H1 (cell line): ENCODE results near the gene KLRK1. TPM values are rescaled to one million over a fixed set of nuclear protein-coding genes. Genes with fewer than 3 reads are reported as not detected.
A peak's percentile ranks its signal among the peaks of the same experiment; 100 is the strongest.

Experiments
- CTCF ChIA-PET: fragments of 300-600 bp; sonication (Branson Sonifier 250); formaldehyde crosslinking; loops from one replicate; lab custom pipeline; 2021; ENCODE audit not compliant: partially characterized antibody; lab: Charles Lee
- POLR2A ChIA-PET: fragments of 300-600 bp; sonication (Branson Sonifier 250); formaldehyde crosslinking; loops from one replicate; lab custom pipeline; 2021; ENCODE audit warnings: inconsistent platforms; ENCODE audit not compliant: partially characterized antibody; lab: Charles Lee
- DNase-seq, 2 experiments: peaks; one replicate each; pipeline versions ENCODE4 v3.0.0 to v3.0.0-alpha.2; 2010 to 2022; ENCODE audit warnings: low spot score in 2 of 2, low read depth in 1 of 2, mixed read lengths in 1 of 2
- FAIRE-seq: peaks from 2 replicates; lab custom pipeline; 2011; peaks lifted over from hg19 to GRCh38; lab: Jason Lieb, UNC
- H2AFZ ChIP-seq: 2 replicates; pipeline ENCODE4 v1.8.1; 2012; ENCODE audit warnings: low read length, inconsistent platforms
- H2AK5ac ChIP-seq: 2 replicates; pipeline ENCODE4 v1.6.1; 2013; ENCODE audit warnings: low read depth, low read length
- H2BK120ac ChIP-seq: replicated peaks from 2 replicates; pipeline ENCODE3; 2013; ENCODE audit warnings: low read depth, low read length, inconsistent platforms
- H2BK12ac ChIP-seq: 2 replicates; pipeline ENCODE4 v1.6.1; 2013; ENCODE audit warnings: low read depth, low read length
- H2BK15ac ChIP-seq: 2 replicates; pipeline ENCODE4 v1.6.1; 2013; ENCODE audit warnings: low read length
- H2BK20ac ChIP-seq: 2 replicates; pipeline ENCODE4 v1.6.1; 2013; ENCODE audit warnings: low read length
- H2BK5ac ChIP-seq: 2 replicates; pipeline ENCODE4 v1.6.1; 2013; ENCODE audit warnings: low read depth, low read length
- H3K14ac ChIP-seq: 2 replicates; pipeline ENCODE4 v1.6.1; 2013; ENCODE audit warnings: inconsistent platforms; ENCODE audit not compliant: insufficient read length
- H3K18ac ChIP-seq: 2 replicates; pipeline ENCODE4 v1.6.1; 2013; ENCODE audit warnings: low read length; ENCODE audit errors: extremely low read depth
- H3K23ac ChIP-seq: 2 replicates; pipeline ENCODE4 v1.6.1; 2013; ENCODE audit warnings: inconsistent platforms; ENCODE audit not compliant: insufficient read length
- H3K23me2 ChIP-seq: 2 replicates; pipeline ENCODE4 v1.6.1; 2013; ENCODE audit warnings: low read depth, low read length
- H3K27ac ChIP-seq: 2 replicates; pipeline ENCODE4 v1.6.1; 2011; ENCODE audit warnings: low read depth, low read length, inconsistent platforms
- H3K27me3 ChIP-seq, 4 experiments: replicated peaks in 1 of 4; 1 replicate in 1 of 4; 2 replicates in 3 of 4; pipeline versions ENCODE4 v1.6.1 to v1.8.1; 2011 to 2013; ENCODE audit warnings: low read length in 3 of 4, mild to moderate bottlenecking in 3 of 4, inconsistent platforms in 2 of 4, mixed read lengths in 2 of 4, moderate library complexity in 1 of 4; ENCODE audit not compliant: control insufficient read depth in 3 of 4, insufficient read depth in 3 of 4; ENCODE audit errors: extremely low read depth in 1 of 4
- H3K36me3 ChIP-seq, 4 experiments: 2 replicates each; pipeline versions ENCODE4 v1.6.1 to v1.8.1; 2011 to 2013; ENCODE audit warnings: mild to moderate bottlenecking in 4 of 4, low read length in 3 of 4, moderate library complexity in 2 of 4, control low read depth in 1 of 4, inconsistent platforms in 1 of 4; ENCODE audit not compliant: insufficient read depth in 4 of 4, control insufficient read depth in 2 of 4
- H3K4ac ChIP-seq: replicated peaks from 2 replicates; pipeline ENCODE3; 2013; ENCODE audit warnings: low read length, low read depth, mixed read lengths, inconsistent platforms; ENCODE audit not compliant: insufficient read length
- H3K4me1 ChIP-seq, 4 experiments: replicated peaks in 1 of 4; 1 replicate in 1 of 4; 2 replicates in 3 of 4; pipeline versions ENCODE4 v1.6.1 to v1.8.1; 2011 to 2013; ENCODE audit warnings: low read length in 3 of 4, inconsistent platforms in 2 of 4, mixed read lengths in 1 of 4; ENCODE audit not compliant: insufficient read depth in 4 of 4, control insufficient read depth in 3 of 4
- H3K4me2 ChIP-seq, 2 experiments: 2 replicates each; pipeline versions ENCODE4 v1.6.1 to v1.8.1; 2011 to 2013; ENCODE audit warnings: low read depth in 2 of 2, low read length in 2 of 2, control low read depth in 1 of 2, inconsistent platforms in 1 of 2, mild to moderate bottlenecking in 1 of 2; ENCODE audit not compliant: insufficient read depth in 1 of 2
- H3K4me3 ChIP-seq, 4 experiments: fragments of 200-600, 300-600 bp in 1 of 4; sonication (generic), shearing (Covaris generic), sonication (Bioruptor Twin) in 1 of 4; 2 replicates each; pipeline versions ENCODE4 v1.5.1 to v1.8.1; 2011 to 2016; ENCODE audit warnings: low read length in 4 of 4, low read depth in 3 of 4, control low read depth in 2 of 4, inconsistent platforms in 2 of 4, mild to moderate bottlenecking in 2 of 4, mixed read lengths in 1 of 4, moderate library complexity in 1 of 4; ENCODE audit not compliant: insufficient read depth in 2 of 4; ENCODE audit errors: extremely low read depth in 1 of 4
- H3K56ac ChIP-seq: replicated peaks from 2 replicates; pipeline ENCODE3; 2013; ENCODE audit warnings: low read depth, mild to moderate bottlenecking, mixed read lengths, low read length, inconsistent platforms; ENCODE audit not compliant: insufficient read length
- H3K79me1 ChIP-seq: 2 replicates; pipeline ENCODE4 v1.6.1; 2013; ENCODE audit warnings: low read depth, low read length, control low read depth
- H3K79me2 ChIP-seq, 2 experiments: 2 replicates each; pipeline versions ENCODE4 v1.6.1 to v1.8.1; 2012 to 2013; ENCODE audit warnings: low read length in 2 of 2, mild to moderate bottlenecking in 2 of 2, inconsistent platforms in 1 of 2; ENCODE audit not compliant: insufficient read depth in 2 of 2, control insufficient read depth in 1 of 2
- H3K9ac ChIP-seq, 4 experiments: replicated peaks in 1 of 4; 1 replicate in 1 of 4; 2 replicates in 3 of 4; pipeline versions ENCODE4 v1.6.1 to v1.8.1; 2011 to 2013; ENCODE audit warnings: low read depth in 3 of 4, low read length in 3 of 4, control low read depth in 2 of 4, mild to moderate bottlenecking in 2 of 4, moderate library complexity in 2 of 4, inconsistent platforms in 1 of 4; ENCODE audit errors: extremely low read depth in 1 of 4
- H3K9me3 ChIP-seq, 2 experiments: 2 replicates each; pipeline versions ENCODE4 v1.6.1 to v1.8.1; 2012 to 2013; ENCODE audit warnings: mild to moderate bottlenecking in 2 of 2, moderate library complexity in 2 of 2, control low read depth in 1 of 2, inconsistent platforms in 1 of 2, low read depth in 1 of 2, low read length in 1 of 2, mixed read lengths in 1 of 2; ENCODE audit not compliant: insufficient read depth in 2 of 2
- H4K20me1 ChIP-seq, 2 experiments: replicated peaks in 1 of 2; 2 replicates each; pipeline versions ENCODE3 to v1.8.1; 2011 to 2013; ENCODE audit warnings: inconsistent platforms in 2 of 2, low read length in 2 of 2, mild to moderate bottlenecking in 1 of 2; ENCODE audit not compliant: insufficient read depth in 2 of 2, control insufficient read depth in 1 of 2
- H4K5ac ChIP-seq: 2 replicates; pipeline ENCODE4 v1.6.1; 2013; ENCODE audit warnings: low read length, low read depth, mixed read lengths, inconsistent platforms; ENCODE audit not compliant: insufficient read length
- H4K8ac ChIP-seq: 2 replicates; pipeline ENCODE4 v1.8.0; 2013; ENCODE audit warnings: mild to moderate bottlenecking, moderate library complexity, low read length, inconsistent platforms; ENCODE audit not compliant: insufficient read depth; ENCODE audit errors: extremely low read depth
- H4K91ac ChIP-seq: replicated peaks from 2 replicates; pipeline ENCODE3; 2013; ENCODE audit warnings: low read length, mixed read lengths, inconsistent platforms; ENCODE audit not compliant: insufficient read length
- BCL11A ChIP-seq, 2 experiments: IDR thresholded peaks; one replicate each; pipeline ENCODE4 v1.6.1; 2011; ENCODE audit warnings: low read depth in 2 of 2, low read length in 2 of 2, mild to moderate bottlenecking in 2 of 2
- EZH2 ChIP-seq: fragments of 200-600 bp; sonication (generic); IDR thresholded peaks from 2 replicates; pipeline ENCODE4 v1.7.1; 2012; ENCODE audit warnings: low read depth, mild to moderate bottlenecking, moderate library complexity, low read length, inconsistent platforms; ENCODE audit not compliant: severe bottlenecking
- NRF1 ChIP-seq: IDR thresholded peaks from 2 replicates; pipeline ENCODE4 v1.6.1; 2011; ENCODE audit warnings: mild to moderate bottlenecking, low read depth, low read length, improper control_type of control experiment
- RFX5 ChIP-seq: IDR thresholded peaks from 2 replicates; pipeline ENCODE4 v1.6.1; 2011; ENCODE audit warnings: low read depth, low read length, improper control_type of control experiment, borderline replicate concordance
- SP1 ChIP-seq: IDR thresholded peaks from 2 replicates; pipeline ENCODE4 v1.6.1; 2011; ENCODE audit warnings: low read depth, low read length
- SP2 ChIP-seq: IDR thresholded peaks from 2 replicates; pipeline ENCODE4 v1.6.1; 2012; ENCODE audit warnings: mild to moderate bottlenecking, low read length, inconsistent platforms
- SP4 ChIP-seq: IDR thresholded peaks from 2 replicates; pipeline ENCODE4 v1.6.1; 2012; ENCODE audit warnings: low read length, inconsistent platforms
- SRF ChIP-seq: IDR thresholded peaks from 2 replicates; pipeline ENCODE4 v1.6.1; 2011; ENCODE audit warnings: mild to moderate bottlenecking, low read depth, low read length, moderate library complexity
- TBP ChIP-seq: IDR thresholded peaks from 2 replicates; pipeline ENCODE4 v1.6.1; 2011; ENCODE audit warnings: low read depth, low read length, improper control_type of control experiment
- USF2 ChIP-seq: IDR thresholded peaks from 2 replicates; pipeline ENCODE4 v1.6.1; 2011; ENCODE audit warnings: low read length, improper control_type of control experiment
- YY1 ChIP-seq: IDR thresholded peaks from 2 replicates; pipeline ENCODE4 v1.6.1; 2011; ENCODE audit warnings: low read depth, mild to moderate bottlenecking, low read length
- ZNF274 ChIP-seq: IDR thresholded peaks from 2 replicates; pipeline ENCODE4 v1.7.0; 2012; ENCODE audit warnings: low read length, borderline replicate concordance; ENCODE audit errors: extremely low read depth
- WGBS, 2 experiments: shearing (Covaris generic) in 1 of 2; methylation state at CpG; one replicate each; pipeline versions ENCODE4 v1.1.6 to v1.1.7; 2013 to 2015; ENCODE audit warnings: low lambda C conversion rate in 2 of 2, mixed read lengths in 2 of 2, inconsistent platforms in 1 of 2, low coverage in 1 of 2, missing lambda C conversion rate in 1 of 2; ENCODE audit not compliant: insufficient replicate concordance in 2 of 2, insufficient coverage in 1 of 2, insufficient read length in 1 of 2; ENCODE audit errors: extremely low coverage in 1 of 2, missing lambda C conversion rate in 1 of 2; 5-methylcytosine and 5-hydroxymethylcytosine counted together
- polyA plus RNA-seq, 7 experiments: library from polyadenylated mRNA; depleted of rRNA in 3 of 7; stranded (reverse) in 5 of 7; unstranded in 2 of 7; fragments of >200 nt in 5 of 7; fragments of 200-250 nt in 2 of 7; gene quantifications; 1 replicate in 5 of 7; 2 replicates in 1 of 7; 4 replicates in 1 of 7; pipeline versions ENCODE4 v1.2.1 to v1.2.3, GENCODE V29; 2011 to 2013; ENCODE audit warnings: missing spikeins in 2 of 7, mixed read lengths in 2 of 7
- total RNA-seq: library from RNA; stranded (reverse); fragmentation: NEBNext Ultra II Directional; extraction: Animal tissue kit (Norgen Biotek cat#: 25700); gene quantifications from 2 replicates; pipeline ENCODE4 v1.2.1, GENCODE V29; 2021

KLRK1 gene
- total and polyA plus RNA-seq, 2 of the 8 experiments (the other 6 are each of a cell fraction or from before 2014, with no cell fraction given): not detected

GRCh38 chr12:10362828-10363657 lies 26.8 kb downstream of the KLRK1 start:
- Histone ChIP-seq H3K27me3 (no peaks in the 10 kb centered on the region), H3K79me2 (no peaks in the 10 kb centered on the region), H3K4ac (no peak overlapping the region), H2AFZ (peak overlapping the region; percentile 91; the same call in 1 of the 2 replicates), H3K23ac (no peak overlapping the region), H2BK20ac (no peak overlapping the region), H3K36me3 (peaks cover 0 to 3% (median 0%) of the 10 kb centered on the region in 4 experiments; a peak in 1 of 8 replicates), H3K23me2 (peaks cover 5% of the 10 kb centered on the region), H4K8ac (no peak overlapping the region), H2BK120ac (peak overlapping the region; percentile 22), H4K91ac (no peak overlapping the region), H3K9me3 (peaks cover 4% of the 10 kb centered on the region in 2 experiments; a peak in 2 of 4 replicates), H3K9ac (no peak overlapping the region), H2AK5ac (no peak overlapping the region), H3K27ac (no peak overlapping the region), H3K56ac (no peak overlapping the region), H2BK15ac (no peak overlapping the region), H2BK12ac (no peak overlapping the region), H3K18ac (0 out of 2 replicates have a peak overlapping the region, but pooled peaks have one; percentile 6), H3K4me3 (peak overlapping the region in 1 of 4 experiments; percentile 18; a peak in 1 of 8 replicates), H3K4me2 (peak overlapping the region; percentile 75 to 87), H2BK5ac (no peak overlapping the region), H3K79me1 (no peaks in the 10 kb centered on the region), H4K20me1 (no peaks in the 10 kb centered on the region), H4K5ac (no peak overlapping the region), H3K14ac (no peak overlapping the region), H3K4me1 (peaks cover 14 to 33% (median 20%) of the 10 kb centered on the region in 4 experiments; a peak in 6 of 7 replicates)
- WGBS, 2 experiments: 49% methylated on average over 7 of the region's 9 CpGs; no CpG with 5 or more reads in 1 of the 2 experiments
- ChIA-PET CTCF (no interaction called here), POLR2A (no interaction called here)
- DNase-seq (no peak), FAIRE-seq (no peak)
- TF ChIP-seq BCL11A (IDR thresholded peaks at IDR 0.05; ENCODE audit: low read depth in 2 of 2, low read length in 2 of 2) (no peak), ZNF274 (no peak), NRF1 (no peak), EZH2 (no peak), RFX5 (no peak), SP1 (no peak), SRF (no peak), TBP (no peak), YY1 (no peak), SP2 (no peak), SP4 (no peak), USF2 (no peak)
